Activated naive CD4-positive, alpha-beta T cell treated with anti-CD3 and anti-CD28 coated beads, Interleukin-2, amount 50 U/mL, for 72 hours (primary cell): ENCODE data around the gene RASAL1. TPM values are rescaled to one million over a fixed set of nuclear protein-coding genes. Genes with fewer than 3 reads are reported as not detected.

Experiments
- ATAC-seq, 2 donors: fragments of 150-1000 bp; cut with Tn5 transposase; 2 replicates each; pipeline ENCODE4 v1.10.0; 2021; ENCODE audit warnings: mild to moderate bottlenecking in 2 of 2, moderate library complexity in 2 of 2
- DNase-seq, 2 donors: peaks; one replicate each; pipeline ENCODE4 v3.0.0; 2021 to 2022; ENCODE audit warnings: low spot score in 2 of 2
- H3K27ac Mint-ChIP-seq, 2 donors: one replicate each; pipeline ENCODE4 v1.8.0; 2022; ENCODE audit warnings: mild to moderate bottlenecking in 2 of 2, mixed read lengths in 2 of 2
- H3K36me3 Mint-ChIP-seq, 2 donors: one replicate each; pipeline ENCODE4 v1.8.0; 2022; ENCODE audit warnings: mixed read lengths in 2 of 2
- H3K9me3 Mint-ChIP-seq, 2 donors: one replicate each; pipeline ENCODE4 v1.8.0; 2022; ENCODE audit warnings: mixed read lengths in 2 of 2
- total RNA-seq, 2 donors: library from RNA; stranded (reverse); gene quantifications; one replicate each; pipeline ENCODE4 v1.2.3, GENCODE V29; 2022

Gene RASAL1
- total RNA-seq, 2 donors from 2014 or later, result 9.8 to 15.1 TPM

DNA sequence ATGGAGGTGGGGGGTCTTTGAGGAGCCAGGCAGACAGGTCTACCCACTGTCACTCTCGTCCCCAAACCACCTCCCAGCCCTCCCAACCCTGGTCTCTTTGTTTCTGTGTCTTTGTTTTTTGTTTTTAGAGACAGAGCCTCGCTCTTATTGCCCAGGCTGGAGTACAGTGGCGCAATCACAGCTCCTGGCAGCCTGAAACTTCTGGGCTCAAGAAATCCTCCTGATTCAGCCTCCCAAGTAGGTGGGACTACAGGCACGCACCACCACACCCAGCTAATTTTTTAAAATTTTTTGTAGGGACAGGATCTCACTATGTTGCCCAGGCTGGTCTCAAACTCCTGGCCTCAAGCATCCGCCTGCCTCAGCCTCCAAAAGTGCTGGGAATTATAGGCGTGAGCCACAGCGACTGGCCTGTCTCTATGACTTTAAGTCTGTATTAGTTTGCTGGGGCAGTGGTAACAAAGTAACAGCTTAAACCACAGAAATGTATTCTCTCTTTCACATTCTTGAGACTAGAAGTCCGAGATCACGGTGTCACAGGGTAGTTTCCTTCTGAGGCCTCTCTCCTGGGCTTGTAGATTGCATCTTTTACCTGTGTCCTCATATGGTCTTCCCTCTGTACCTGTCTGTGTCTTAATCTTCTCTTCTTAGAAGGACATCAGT lies 52.9 kb downstream of the RASAL1 start:
- no peak for DNase-seq
- H3K27ac Mint-ChIP-seq, result no peak overlapping the region
- H3K9me3 Mint-ChIP-seq, result no peaks in the 10 kb centered on the region
- no peak for ATAC-seq
- H3K36me3 Mint-ChIP-seq, result no peaks in the 10 kb centered on the region

DNA sequence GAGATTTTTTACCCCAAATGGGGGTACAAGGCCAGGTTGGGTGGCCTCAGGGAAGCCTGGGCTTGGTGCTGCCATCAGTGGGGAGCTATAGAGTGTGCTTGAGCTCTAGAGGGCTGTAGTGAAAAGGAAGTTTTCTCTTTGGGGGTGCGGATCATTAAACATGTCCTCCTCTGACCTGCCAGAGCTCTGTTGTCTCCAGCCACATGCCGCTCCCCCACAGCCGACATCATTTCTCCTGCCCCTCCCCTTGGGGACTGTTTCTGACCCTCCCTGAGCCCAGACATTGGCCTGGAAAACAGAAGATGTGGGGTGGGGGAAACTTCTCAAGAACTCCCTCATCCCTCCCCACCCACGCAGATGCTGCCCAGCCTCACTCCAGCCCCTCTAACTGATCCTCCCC lies 53.7 kb downstream of the RASAL1 start:
- DNase-seq (no peak), ATAC-seq (no peak)
- Mint-ChIP-seq H3K9me3 (no peaks in the 10 kb centered on the region), H3K36me3 (no peaks in the 10 kb centered on the region), H3K27ac (peak overlapping the region in 1 of 2 donors; percentile 40)

DNA sequence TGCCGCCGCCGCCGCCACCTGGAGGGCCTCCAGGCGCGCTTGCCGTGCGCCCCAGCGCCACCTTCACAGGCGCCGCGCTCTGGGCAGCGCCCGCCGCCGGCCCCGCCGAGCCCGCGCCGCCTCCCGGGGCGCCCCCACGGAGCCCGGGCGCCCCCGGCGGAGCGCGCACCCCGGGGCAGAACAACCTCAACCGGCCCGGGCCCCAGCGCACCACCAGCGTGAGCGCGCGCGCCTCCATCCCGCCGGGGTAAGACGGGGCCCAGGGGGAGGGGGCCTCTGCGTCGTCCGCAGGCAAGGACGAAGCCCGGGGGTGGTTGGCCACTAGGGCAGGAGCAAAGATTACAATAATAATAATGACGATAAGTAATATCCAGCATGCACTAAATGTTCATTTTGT lies 57.7 kb downstream of the RASAL1 start:
- no peak overlapping the region for H3K27ac Mint-ChIP-seq
- no peak for ATAC-seq
- no peaks in the 10 kb centered on the region for H3K36me3 Mint-ChIP-seq
- H3K9me3 Mint-ChIP-seq, result no peaks in the 10 kb centered on the region
- no peak for DNase-seq

GRCh38 chr12:113077057-113077858 lies 58.3 kb downstream of the RASAL1 start:
- Mint-ChIP-seq H3K9me3 (no peaks in the 10 kb centered on the region), H3K36me3 (no peaks in the 10 kb centered on the region), H3K27ac (no peak overlapping the region)
- ATAC-seq (no peak), DNase-seq (no peak)

GRCh38 chr12:113075137-113075683 lies 60.4 kb downstream of the RASAL1 start:
- Mint-ChIP-seq H3K36me3 (no peaks in the 10 kb centered on the region), H3K9me3 (no peaks in the 10 kb centered on the region), H3K27ac (peak overlapping the region; percentile 47 to 62)
- ATAC-seq (peak in 1 of 2 donors; percentile 42), DNase-seq (no peak)

DNA sequence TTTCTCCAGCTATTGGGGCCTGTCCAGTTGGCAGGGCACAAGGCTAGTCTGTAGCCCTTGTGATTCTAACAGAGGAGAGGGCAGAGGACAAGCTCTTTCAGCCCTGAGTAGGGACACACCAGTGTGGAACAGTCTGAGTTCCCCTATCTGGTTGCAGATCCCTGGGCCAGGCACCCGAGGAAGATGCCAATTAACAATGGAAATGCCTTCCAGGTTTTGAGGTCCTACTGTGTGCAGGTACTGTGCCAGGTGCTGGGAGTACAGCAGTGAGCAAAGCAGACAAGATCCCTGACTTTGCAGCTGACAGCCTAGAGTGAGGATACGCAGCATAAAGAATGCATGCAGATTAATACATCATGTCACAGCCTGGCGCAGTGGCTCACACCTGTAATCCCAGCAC lies 62.0 kb downstream of the RASAL1 start:
- Mint-ChIP-seq H3K27ac (peak overlapping the region in 1 of 2 donors; percentile 85), H3K9me3 (no peaks in the 10 kb centered on the region), H3K36me3 (no peaks in the 10 kb centered on the region)
- ATAC-seq (no peak), DNase-seq (no peak)

DNA sequence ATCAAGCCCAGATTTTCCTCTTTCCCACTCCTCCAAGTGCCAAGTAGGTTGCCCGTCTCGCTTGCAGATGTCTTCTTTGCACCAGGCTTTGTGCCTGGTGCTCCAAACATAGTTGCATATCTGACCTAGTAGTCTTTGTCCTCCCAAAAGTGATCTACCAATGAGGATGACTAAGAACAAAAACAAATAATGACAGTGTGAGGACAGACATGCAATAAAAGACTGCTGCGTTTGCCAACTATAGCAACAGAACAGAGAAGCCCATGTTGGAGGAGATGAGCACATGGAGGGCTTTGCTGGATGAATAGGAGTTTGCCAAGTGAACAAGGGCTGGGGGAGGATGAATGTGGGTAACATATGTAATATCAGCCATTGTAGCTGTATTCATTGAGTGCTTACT lies 63.4 kb downstream of the RASAL1 start:
- ATAC-seq, result peak in 1 of 2 donors; percentile 55
- no peak for DNase-seq
- Mint-ChIP-seq H3K9me3 (no peaks in the 10 kb centered on the region), H3K36me3 (no peaks in the 10 kb centered on the region), H3K27ac (peak overlapping the region; percentile 2 to 85)

DNA sequence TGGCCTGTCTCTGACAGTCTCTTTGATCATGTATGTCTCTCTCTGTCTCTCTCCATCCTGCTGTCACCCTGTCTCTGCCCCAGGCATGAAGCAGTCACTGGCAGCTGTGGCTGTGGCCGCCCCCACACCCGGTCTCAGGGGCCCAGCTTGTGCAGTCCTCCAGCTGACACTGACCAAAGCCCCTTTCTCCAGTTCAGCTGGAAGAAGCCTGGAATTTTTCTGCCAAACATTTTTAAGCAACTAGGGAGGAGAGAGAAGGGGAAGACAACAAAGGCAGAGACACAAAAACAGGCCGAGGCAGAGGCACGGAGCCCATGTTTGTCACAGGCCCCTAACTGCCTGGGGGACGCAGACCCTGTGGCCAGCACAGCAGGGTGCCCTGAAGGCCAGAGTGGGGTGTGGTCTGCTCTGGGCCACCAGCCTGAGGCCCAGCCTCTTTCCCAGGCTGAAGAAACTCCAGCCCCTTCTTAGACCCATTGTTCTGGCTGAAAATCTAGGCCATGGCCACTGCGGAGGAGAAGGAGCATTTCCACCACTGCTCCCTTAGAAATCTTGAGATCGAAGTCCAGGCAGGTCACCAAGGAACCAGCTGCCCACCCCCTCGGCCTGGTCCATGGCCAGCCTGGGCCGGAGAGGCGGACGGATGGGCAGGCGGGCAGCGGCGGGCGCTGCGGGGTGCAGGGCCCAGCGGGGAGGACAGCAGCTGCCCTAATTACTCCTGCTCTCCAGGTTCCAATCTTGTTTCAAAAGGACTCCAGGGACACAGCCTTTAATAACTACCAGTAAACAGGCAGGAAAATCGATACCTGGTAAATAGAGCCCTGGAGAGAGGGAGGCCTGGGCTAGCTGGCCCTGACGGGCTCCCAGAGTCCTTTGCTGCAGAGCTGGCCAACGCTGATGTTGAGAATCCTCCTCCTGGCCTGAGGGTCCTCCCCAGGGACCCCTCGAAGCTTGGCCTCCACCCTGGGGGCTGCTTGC lies 64.1 kb downstream of the RASAL1 start:
- no peaks in the 10 kb centered on the region for H3K36me3 Mint-ChIP-seq
- no peaks in the 10 kb centered on the region for H3K9me3 Mint-ChIP-seq
- no peak for ATAC-seq
- peak overlapping the region; percentile 84 to 85 for H3K27ac Mint-ChIP-seq
- DNase-seq, result no peak

- H3K36me3 Mint-ChIP-seq, result no peaks in the 10 kb centered on the region
- peak; percentile 40 to 81 for DNase-seq
- H3K27ac Mint-ChIP-seq, result peak overlapping the region; percentile 84 to 91
- no peaks in the 10 kb centered on the region for H3K9me3 Mint-ChIP-seq
- peak; percentile 77 to 88 for ATAC-seq
Observed at GRCh38 chr12:113070117-113070906, 65.2 kb downstream of the RASAL1 start.

GRCh38 chr12:113069751-113070116 lies 65.8 kb downstream of the RASAL1 start:
- Mint-ChIP-seq H3K27ac (peak overlapping the region in 1 of 2 donors; percentile 84), H3K9me3 (no peaks in the 10 kb centered on the region), H3K36me3 (no peaks in the 10 kb centered on the region)
- ATAC-seq, result no peak
- no peak for DNase-seq

- Mint-ChIP-seq H3K36me3 (no peaks in the 10 kb centered on the region), H3K9me3 (no peaks in the 10 kb centered on the region), H3K27ac (peak overlapping the region in 1 of 2 donors; percentile 84)
- ATAC-seq (no peak), DNase-seq (no peak)
Observed at GRCh38 chr12:113069149-113069548, 66.4 kb downstream of the RASAL1 start.

DNA sequence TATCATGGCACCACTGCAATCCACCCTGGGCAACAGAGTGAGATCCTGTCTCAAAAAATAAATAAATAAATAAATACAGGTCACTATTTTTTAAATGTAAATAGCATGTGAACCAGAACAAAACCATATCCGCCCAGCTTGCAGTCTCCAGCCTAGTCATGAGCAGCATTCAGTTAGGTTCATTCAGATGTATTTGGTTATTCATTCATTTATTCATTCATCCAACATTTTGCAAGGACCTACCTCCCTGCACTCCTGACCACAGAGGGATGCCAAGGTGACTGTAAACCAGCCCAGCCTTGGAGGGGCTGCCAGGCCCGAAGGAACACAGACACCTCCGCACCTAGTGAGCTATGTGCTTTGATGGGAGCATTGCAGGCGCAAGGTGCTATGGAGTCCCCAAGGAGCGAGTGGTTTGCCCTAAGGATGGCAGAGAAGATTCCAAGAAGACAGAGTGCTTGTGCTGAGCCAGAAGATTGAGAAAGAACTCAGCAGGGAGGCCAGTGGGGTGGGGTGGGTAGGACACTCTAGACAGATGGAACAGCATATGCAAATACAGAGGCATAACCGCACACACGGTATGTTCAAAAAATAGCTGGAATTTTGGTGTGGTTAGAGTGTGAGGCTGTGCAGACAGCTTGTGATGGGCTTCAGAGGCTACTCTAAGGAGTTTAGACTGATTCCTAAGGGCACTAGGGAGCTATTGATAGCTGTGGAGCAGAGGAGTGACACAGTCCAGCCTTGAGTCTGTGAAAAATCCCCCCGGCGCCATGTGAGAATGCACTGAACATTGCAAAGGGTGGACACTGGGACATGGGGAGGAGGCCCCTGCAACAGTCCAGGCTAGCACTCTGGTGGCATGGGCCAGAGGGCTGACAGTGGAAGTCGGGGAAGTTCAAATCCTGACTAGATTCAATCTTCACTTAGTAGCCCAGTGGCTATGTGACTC lies 67.3 kb downstream of the RASAL1 start:
- DNase-seq, result no peak
- Mint-ChIP-seq H3K27ac (peak overlapping the region in 1 of 2 donors; percentile 2), H3K36me3 (no peaks in the 10 kb centered on the region), H3K9me3 (no peaks in the 10 kb centered on the region)
- no peak for ATAC-seq

GRCh38 chr12:113066813-113067400 lies 68.7 kb downstream of the RASAL1 start:
- Mint-ChIP-seq H3K9me3 (no peaks in the 10 kb centered on the region), H3K27ac (peak overlapping the region in 1 of 2 donors; percentile 32)
- ATAC-seq, result peak in 1 of 2 donors; percentile 2

DNA sequence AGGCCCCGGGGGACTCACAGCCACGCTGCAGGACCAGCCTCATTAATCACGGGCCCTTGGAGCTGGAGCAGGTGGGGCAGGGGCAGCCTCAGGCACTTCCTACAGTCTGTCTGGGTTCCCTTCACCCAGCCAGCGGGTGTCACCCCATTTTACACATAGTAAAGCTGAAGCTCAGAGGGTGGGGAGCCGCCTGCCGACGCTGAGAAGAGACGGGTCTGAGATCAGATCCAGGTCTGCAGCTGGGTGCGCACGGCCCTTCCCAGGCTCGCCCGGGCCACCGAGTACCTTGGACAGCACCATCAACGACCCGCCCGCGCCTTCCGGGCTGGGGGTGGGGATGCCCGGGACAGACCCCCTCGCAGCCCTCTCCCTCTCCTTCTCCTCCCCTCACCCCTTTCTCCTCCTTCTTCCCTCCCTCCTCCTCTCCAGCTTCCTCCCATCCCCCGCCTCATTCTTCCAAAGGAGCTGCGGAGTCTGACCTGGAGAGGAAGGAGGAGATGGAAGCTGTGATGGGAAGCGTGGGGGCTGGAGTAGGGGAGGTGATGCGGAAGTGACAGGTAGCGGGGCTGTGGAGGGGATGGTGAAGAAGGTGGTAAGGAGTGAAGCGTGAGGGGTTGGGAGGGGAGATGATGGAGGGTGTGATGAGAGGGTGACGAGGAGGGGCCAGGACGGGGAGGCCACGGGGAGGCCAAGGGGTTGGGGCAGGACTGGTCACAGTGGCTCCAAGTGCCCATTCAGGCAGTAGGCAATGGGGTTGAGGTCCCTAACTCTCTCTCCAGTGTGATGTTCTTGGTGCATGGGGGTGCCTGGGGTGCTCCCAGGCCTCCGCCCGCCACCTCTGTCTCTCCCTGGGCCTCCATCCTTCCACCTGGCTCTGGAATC lies 70.2 kb downstream of the RASAL1 start:
- H3K36me3 Mint-ChIP-seq, result no peaks in the 10 kb centered on the region
- no peak for ATAC-seq
- peak overlapping the region; percentile 72 to 80 for H3K27ac Mint-ChIP-seq
- no peak for DNase-seq
- H3K9me3 Mint-ChIP-seq, result no peaks in the 10 kb centered on the region

More at GRCh38 chr12:113066813-113067400, 68.7 kb downstream of the RASAL1 start:
- no peaks in the 10 kb centered on the region for H3K36me3 Mint-ChIP-seq
- DNase-seq, result no peak
